Activated T-helper 1 cell treated with anti-CD3 and anti-CD28 coated beads, Interleukin-12 subunit alpha, Interleukin-12 subunit beta, Interleukin-2, Interleukin-4 antibody, amounts not matched to agents 30 ng/mL and 10 ng/mL and 1 ng/mL, durations not matched to agents 14 hours and 24 hours and 36 hours (primary cell): ENCODE data around the gene FKBP11. TPM values are rescaled to one million over a fixed set of nuclear protein-coding genes. Genes with fewer than 3 reads are reported as not detected.

Experiments
- DNase-seq: peaks from one replicate; pipeline ENCODE4 v3.0.0; 2021; ENCODE audit warnings: low spot score
- H3K27ac Mint-ChIP-seq: one replicate; pipeline ENCODE4 v1.8.0; 2021; ENCODE audit warnings: mild to moderate bottlenecking, mixed read lengths
- H3K27me3 Mint-ChIP-seq: one replicate; pipeline ENCODE4 v1.8.0; 2022; ENCODE audit warnings: mild to moderate bottlenecking, moderate library complexity, mixed read lengths; ENCODE audit not compliant: insufficient read depth
- H3K36me3 Mint-ChIP-seq: one replicate; pipeline ENCODE4 v1.8.0; 2021; ENCODE audit warnings: low read depth, mixed read lengths
- H3K4me1 Mint-ChIP-seq: one replicate; pipeline ENCODE4 v1.8.0; 2021; ENCODE audit warnings: low read depth, mixed read lengths
- H3K4me3 Mint-ChIP-seq: one replicate; pipeline ENCODE4 v1.8.0; 2021; ENCODE audit warnings: mild to moderate bottlenecking, moderate library complexity, mixed read lengths
- H3K9me3 Mint-ChIP-seq: one replicate; pipeline ENCODE4 v1.8.0; 2021; ENCODE audit warnings: mixed read lengths
- intact Hi-C: fragments of 100-400 bp; cut with micrococcal nuclease; formaldehyde crosslinking; loops from one replicate; pipeline ENCODE4 v1.15.1; 2024
- total RNA-seq: library from RNA; stranded (reverse); gene quantifications from 2 replicates; pipeline ENCODE4 v1.2.3, GENCODE V29; 2022

The FKBP11 gene
- total RNA-seq, 1 donor from 2014 or later: 67.9 TPM

- Mint-ChIP-seq H3K27me3 (no peaks in the 10 kb centered on the region), H3K36me3 (peaks cover 15% of the 10 kb centered on the region), H3K9me3 (no peaks in the 10 kb centered on the region), H3K4me1 (peaks cover 7% of the 10 kb centered on the region), H3K4me3 (no peak overlapping the region), H3K27ac (no peak overlapping the region)
- intact Hi-C loops: no loop called here
- DNase-seq: no peak
Measured at GRCh38 chr12:48946205-48946604, 20.9 kb upstream of the FKBP11 start.

GRCh38 chr12:48943221-48943620, 17.9 kb upstream of the FKBP11 start:
- no peaks in the 10 kb centered on the region for H3K9me3 Mint-ChIP-seq
- H3K4me3 Mint-ChIP-seq: no peak overlapping the region
- H3K27me3 Mint-ChIP-seq: no peaks in the 10 kb centered on the region
- H3K36me3 Mint-ChIP-seq: peaks cover 29% of the 10 kb centered on the region
- DNase-seq: no peak
- intact Hi-C loops: no loop called here
- peaks cover 8% of the 10 kb centered on the region for H3K4me1 Mint-ChIP-seq
- H3K27ac Mint-ChIP-seq: no peak overlapping the region

- H3K4me1 Mint-ChIP-seq: peaks cover 18% of the 10 kb centered on the region
- DNase-seq: no peak
- no peaks in the 10 kb centered on the region for H3K27me3 Mint-ChIP-seq
- no peak overlapping the region for H3K27ac Mint-ChIP-seq
- intact Hi-C loops: no loop called here
- H3K36me3 Mint-ChIP-seq: peaks cover 32% of the 10 kb centered on the region
- H3K9me3 Mint-ChIP-seq: no peaks in the 10 kb centered on the region
- H3K4me3 Mint-ChIP-seq: no peak overlapping the region
Measured at GRCh38 chr12:48940181-48940580, 14.9 kb upstream of the FKBP11 start.

- H3K27ac Mint-ChIP-seq: no peak overlapping the region
- H3K4me1 Mint-ChIP-seq: peaks cover 26% of the 10 kb centered on the region
- no peak overlapping the region for H3K4me3 Mint-ChIP-seq
- H3K36me3 Mint-ChIP-seq: peaks cover 35% of the 10 kb centered on the region
- no peaks in the 10 kb centered on the region for H3K9me3 Mint-ChIP-seq
- H3K27me3 Mint-ChIP-seq: no peaks in the 10 kb centered on the region
- intact Hi-C loops: no loop called here
- no peak for DNase-seq
Measured at GRCh38 chr12:48938805-48939204, 13.5 kb upstream of the FKBP11 start.

GRCh38 chr12:48937170-48937569, 11.9 kb upstream of the FKBP11 start:
- no peak for DNase-seq
- intact Hi-C loops: loop anchor here (2.0 kb wide), 1 partner anchor 18 kb away; no protein-coding TSS in a partner anchor
- Mint-ChIP-seq H3K4me3 (no peak overlapping the region), H3K36me3 (peaks cover 43% of the 10 kb centered on the region), H3K4me1 (peaks cover 41% of the 10 kb centered on the region), H3K27ac (no peak overlapping the region), H3K27me3 (no peaks in the 10 kb centered on the region), H3K9me3 (no peaks in the 10 kb centered on the region)

GRCh38 chr12:48936379-48936979, 11.2 kb upstream of the FKBP11 start:
- no peaks in the 10 kb centered on the region for H3K27me3 Mint-ChIP-seq
- no peak overlapping the region for H3K4me3 Mint-ChIP-seq
- intact Hi-C loops: loop anchor here (1.0 to 2.0 kb wide), 4 partner anchors 11 to 83 kb away; partner anchors contain the start of gene FKBP11
- H3K9me3 Mint-ChIP-seq: no peaks in the 10 kb centered on the region
- peak; percentile 63 for DNase-seq
- H3K4me1 Mint-ChIP-seq: peaks cover 41% of the 10 kb centered on the region
- no peak overlapping the region for H3K27ac Mint-ChIP-seq
- peaks cover 43% of the 10 kb centered on the region for H3K36me3 Mint-ChIP-seq

- Mint-ChIP-seq H3K4me3 (peak overlapping the region; percentile 51), H3K36me3 (peaks cover 39% of the 10 kb centered on the region), H3K27me3 (no peaks in the 10 kb centered on the region), H3K27ac (peak overlapping the region; percentile 74), H3K4me1 (peaks cover 33% of the 10 kb centered on the region), H3K9me3 (no peaks in the 10 kb centered on the region)
- intact Hi-C loops: loop anchor here (2.0 kb wide), 2 partner anchors 46 to 54 kb away; no protein-coding TSS in a partner anchor
- DNase-seq: no peak
Measured at GRCh38 chr12:48934312-48934706, 9.0 kb upstream of the FKBP11 start.

GRCh38 chr12:48933664-48934311, 8.5 kb upstream of the FKBP11 start:
- H3K27ac Mint-ChIP-seq: peak overlapping the region; percentile 74
- H3K4me3 Mint-ChIP-seq: peak overlapping the region; percentile 51
- DNase-seq: peak; percentile 19
- peaks cover 35% of the 10 kb centered on the region for H3K36me3 Mint-ChIP-seq
- no peaks in the 10 kb centered on the region for H3K9me3 Mint-ChIP-seq
- peaks cover 33% of the 10 kb centered on the region for H3K4me1 Mint-ChIP-seq
- H3K27me3 Mint-ChIP-seq: no peaks in the 10 kb centered on the region
- intact Hi-C loops: loop anchor here (2.0 kb wide), 2 partner anchors 47 to 55 kb away; no protein-coding TSS in a partner anchor

GRCh38 chr12:48932878-48933277, 7.6 kb upstream of the FKBP11 start:
- intact Hi-C loops: no loop called here
- H3K4me1 Mint-ChIP-seq: peaks cover 33% of the 10 kb centered on the region
- H3K36me3 Mint-ChIP-seq: peaks cover 31% of the 10 kb centered on the region
- no peaks in the 10 kb centered on the region for H3K27me3 Mint-ChIP-seq
- peak overlapping the region; percentile 21 for H3K27ac Mint-ChIP-seq
- peak overlapping the region; percentile 6 for H3K4me3 Mint-ChIP-seq
- no peaks in the 10 kb centered on the region for H3K9me3 Mint-ChIP-seq
- no peak for DNase-seq

- Mint-ChIP-seq H3K27me3 (no peaks in the 10 kb centered on the region), H3K4me1 (peaks cover 39% of the 10 kb centered on the region), H3K9me3 (no peaks in the 10 kb centered on the region), H3K36me3 (peaks cover 26% of the 10 kb centered on the region), H3K27ac (no peak overlapping the region), H3K4me3 (no peak overlapping the region)
- intact Hi-C loops: no loop called here
- no peak for DNase-seq
Measured at GRCh38 chr12:48930475-48930874, 5.2 kb upstream of the FKBP11 start.

GRCh38 chr12:48929551-48929950, 4.3 kb upstream of the FKBP11 start:
- intact Hi-C loops: no loop called here
- no peaks in the 10 kb centered on the region for H3K9me3 Mint-ChIP-seq
- H3K4me1 Mint-ChIP-seq: peaks cover 41% of the 10 kb centered on the region
- no peak overlapping the region for H3K27ac Mint-ChIP-seq
- no peaks in the 10 kb centered on the region for H3K27me3 Mint-ChIP-seq
- H3K36me3 Mint-ChIP-seq: peaks cover 24% of the 10 kb centered on the region
- no peak overlapping the region for H3K4me3 Mint-ChIP-seq
- DNase-seq: no peak

GRCh38 chr12:48927261-48927660, 2.0 kb upstream of the FKBP11 start:
- DNase-seq: no peak
- no peaks in the 10 kb centered on the region for H3K9me3 Mint-ChIP-seq
- no peaks in the 10 kb centered on the region for H3K27me3 Mint-ChIP-seq
- intact Hi-C loops: no loop called here
- H3K27ac Mint-ChIP-seq: peak overlapping the region; percentile 68
- peak overlapping the region; percentile 64 for H3K4me3 Mint-ChIP-seq
- peaks cover 34% of the 10 kb centered on the region for H3K36me3 Mint-ChIP-seq
- H3K4me1 Mint-ChIP-seq: peaks cover 40% of the 10 kb centered on the region

- H3K4me3 Mint-ChIP-seq: peak overlapping the region; percentile 89
- no peaks in the 10 kb centered on the region for H3K27me3 Mint-ChIP-seq
- intact Hi-C loops: loop anchor here (1.0 kb wide), 5 partner anchors 12 to 72 kb away; partner anchors contain the start of genes ARF3 and DDX23
- peaks cover 47% of the 10 kb centered on the region for H3K4me1 Mint-ChIP-seq
- H3K9me3 Mint-ChIP-seq: no peaks in the 10 kb centered on the region
- peak overlapping the region; percentile 81 for H3K27ac Mint-ChIP-seq
- H3K36me3 Mint-ChIP-seq: peaks cover 35% of the 10 kb centered on the region
- DNase-seq: peak; percentile 38
Measured at GRCh38 chr12:48924617-48925303, 532 bp downstream of the FKBP11 start.
